ENCODE data around the gene CARS2. TPM values are rescaled to one million over a fixed set of nuclear protein-coding genes. Genes with fewer than 3 reads are reported as not detected.
"Not testable (repeated sequence)": the region's sequence is repeated elsewhere in the genome, so short reads cannot be mapped to it uniquely, and the experiment has no call there.

CARS2 gene
- total RNA-seq, 1 donor, result 64.7 TPM

DNA sequence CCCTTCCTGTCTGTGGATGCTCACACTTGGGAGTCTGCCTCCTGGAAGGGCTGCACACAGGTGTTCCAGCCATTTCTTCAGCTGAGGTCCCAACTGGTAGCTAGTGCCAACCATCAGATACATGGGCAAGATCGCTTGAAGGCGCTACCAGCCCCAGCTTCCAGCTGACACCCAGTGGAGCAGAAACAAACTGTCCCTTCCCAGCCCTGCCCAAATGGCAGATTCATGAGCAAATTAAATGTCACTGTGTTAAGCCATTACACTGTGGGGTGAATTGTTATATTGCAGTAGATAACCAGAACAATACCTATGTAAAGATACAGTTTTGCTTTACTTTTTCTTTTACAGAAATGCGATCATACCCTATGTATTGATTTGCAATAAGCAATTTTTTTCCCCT lies 25.2 kb upstream of the CARS2 start:
- H3K4me3 ChIP-seq (ENCODE audit: low read depth, low read length), result no peak overlapping the region
- TF ChIP-seq CTCF (IDR thresholded peaks at IDR 0.05; ENCODE audit: insufficient read depth, low read length), result no peak
- DNase-seq (ENCODE audit: low read depth), result no peak

DNA sequence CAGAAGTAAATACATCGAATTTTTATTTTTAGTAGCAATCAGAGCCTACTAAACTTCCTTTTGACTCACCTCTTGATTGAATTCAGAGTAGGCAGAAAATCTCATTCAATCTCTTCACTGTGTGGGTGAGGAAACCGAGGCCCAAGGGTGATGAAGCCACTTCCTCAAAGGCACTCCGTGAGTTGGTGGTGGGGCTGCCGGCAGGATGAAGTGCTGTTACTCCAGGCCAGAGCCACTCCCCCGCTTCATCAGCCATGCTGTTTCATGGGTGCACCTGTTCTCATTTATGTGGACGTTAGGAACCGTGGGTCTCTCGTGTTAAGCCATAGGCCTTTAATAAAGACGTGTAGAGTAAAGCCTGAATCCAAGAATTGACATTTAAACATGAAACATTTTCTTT lies 20.8 kb upstream of the CARS2 start:
- TF ChIP-seq CTCF (IDR thresholded peaks at IDR 0.05; ENCODE audit: insufficient read depth, low read length), result no peak
- DNase-seq (ENCODE audit: low read depth), result no peak
- no peak overlapping the region for H3K4me3 ChIP-seq (ENCODE audit: low read depth, low read length)

DNA sequence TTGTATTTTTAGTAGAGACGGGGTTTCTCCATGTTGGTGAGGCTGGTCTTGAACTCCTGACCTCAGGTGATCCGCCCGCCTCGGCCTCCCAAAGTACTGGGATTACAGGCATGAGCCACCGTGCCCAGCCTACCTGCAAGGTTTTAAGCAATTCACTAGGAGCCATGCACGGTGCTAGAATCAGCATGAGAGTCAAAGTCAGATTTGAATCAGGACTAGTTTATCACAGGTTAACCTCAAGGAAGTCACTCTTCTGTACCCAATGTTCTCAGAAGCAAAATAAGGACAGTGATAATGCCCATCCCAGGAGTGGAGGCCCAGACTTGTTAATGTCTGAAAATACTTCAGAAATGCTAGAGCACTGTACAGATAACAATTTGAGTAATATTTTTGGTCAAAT lies 20.2 kb upstream of the CARS2 start:
- H3K4me3 ChIP-seq (ENCODE audit: low read depth, low read length); DNase-seq (ENCODE audit: low read depth): not testable (repeated sequence)

DNA sequence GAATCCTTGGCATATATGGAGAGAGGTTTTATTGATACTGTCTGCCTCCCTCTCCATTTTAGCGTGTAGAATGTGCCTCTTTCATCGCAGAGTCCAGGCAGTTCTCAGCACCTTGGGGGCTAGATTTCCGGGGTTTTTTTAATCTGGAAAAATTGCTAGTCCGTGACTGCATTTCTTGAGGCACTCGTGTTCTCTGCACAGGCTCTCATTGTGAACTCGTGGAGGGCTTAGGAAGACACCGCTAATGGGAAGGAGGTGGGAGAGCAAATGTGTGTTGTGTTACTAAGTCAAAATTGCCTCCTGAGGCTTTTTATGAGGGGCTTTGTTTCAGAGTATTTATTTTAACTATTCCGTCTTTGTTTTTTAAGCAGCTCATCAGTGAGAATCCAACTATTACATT lies 17.7 kb upstream of the CARS2 start:
- H3K4me3 ChIP-seq (ENCODE audit: low read depth, low read length), result no peak overlapping the region
- no peak for TF ChIP-seq CTCF (IDR thresholded peaks at IDR 0.05; ENCODE audit: insufficient read depth, low read length)
- no peak for DNase-seq (ENCODE audit: low read depth)

DNA sequence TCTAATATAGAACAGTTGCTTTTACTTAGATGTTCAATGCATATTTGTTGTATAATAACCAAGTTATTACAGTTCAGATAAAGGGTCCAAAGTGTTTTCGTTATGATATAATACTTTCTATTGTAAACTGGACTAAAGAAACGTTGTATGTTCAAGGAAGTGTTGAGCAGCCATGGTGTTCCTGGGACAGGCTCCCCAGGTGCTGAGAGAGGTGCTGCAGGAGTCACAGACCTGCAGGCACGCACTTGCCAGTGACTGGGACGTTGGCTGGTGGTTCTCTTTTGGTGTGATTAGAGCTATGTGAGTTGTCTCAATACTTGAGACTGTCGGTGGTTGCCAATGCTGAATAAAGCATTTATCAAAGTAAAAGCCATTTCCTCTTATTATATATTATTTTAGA lies 17.1 kb upstream of the CARS2 start:
- DNase-seq (ENCODE audit: low read depth), result no peak
- no peak for TF ChIP-seq CTCF (IDR thresholded peaks at IDR 0.05; ENCODE audit: insufficient read depth, low read length)
- no peak overlapping the region for H3K4me3 ChIP-seq (ENCODE audit: low read depth, low read length)

- DNase-seq (ENCODE audit: low read depth), result no peak
- H3K4me3 ChIP-seq (ENCODE audit: low read depth, low read length), result no peak overlapping the region
- TF ChIP-seq CTCF (IDR thresholded peaks at IDR 0.05; ENCODE audit: insufficient read depth, low read length), result no peak
These were observed 13.3 kb upstream of the CARS2 start for GRCh38 chr13:110719036-110719710.

DNA sequence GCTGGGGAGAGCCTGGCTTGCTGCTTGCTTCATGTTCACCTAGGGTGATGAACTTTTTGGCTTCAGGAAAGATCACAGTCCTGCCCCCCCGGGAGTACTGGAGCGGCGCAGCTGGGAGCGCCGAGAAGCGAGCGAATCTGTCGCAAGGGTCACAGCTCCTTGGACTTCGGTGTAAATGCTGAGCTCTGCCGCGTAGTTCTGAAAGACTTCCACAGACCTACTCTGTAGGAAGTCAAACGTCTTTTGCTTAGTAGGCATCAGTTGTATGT lies 10.3 kb upstream of the CARS2 start:
- peak; percentile 19 for DNase-seq (ENCODE audit: low read depth)
- peak overlapping the region; percentile 94 for H3K4me3 ChIP-seq (ENCODE audit: low read depth, low read length)
- no peak for TF ChIP-seq CTCF (IDR thresholded peaks at IDR 0.05; ENCODE audit: insufficient read depth, low read length)

All from fibroblast of the aortic adventitia (primary cell).